ENCODE data around the gene RECQL5. TPM values are rescaled to one million over a fixed set of nuclear protein-coding genes. Genes with fewer than 3 reads are reported as not detected.

Gene RECQL5
- polyA plus RNA-seq, 4 donors, result 31.6 to 59.3 (median 46.1) TPM

Other genes with a start within 250 kb of the RECQL5 start
- gene TMEM94, start 210.5 kb downstream of the RECQL5 start, polyA plus RNA-seq (ENCODE audit: insufficient read length in 4 of 4), result 100 to 1,000 TPM in 1 of 4 donors, 10 to 100 TPM in 3; 69.8 to 118 (median 80.8) TPM
- 10 to 100 TPM; 28.5 to 35.0 (median 32.4) TPM for gene CASKIN2, start 151.6 kb downstream of the RECQL5 start, polyA plus RNA-seq (ENCODE audit: insufficient read length in 4 of 4)
- gene TSEN54, start 150.6 kb downstream of the RECQL5 start, polyA plus RNA-seq (ENCODE audit: insufficient read length in 4 of 4), result 10 to 100 TPM; 38.7 to 68.8 (median 55.0) TPM
- 100 to 1,000 TPM in 1 of 4 donors, 10 to 100 TPM in 3; 40.3 to 106 (median 77.2) TPM for gene LLGL2, start 141.5 kb downstream of the RECQL5 start, polyA plus RNA-seq (ENCODE audit: insufficient read length in 4 of 4)
- gene MYO15B, start 79.4 kb downstream of the RECQL5 start, polyA plus RNA-seq (ENCODE audit: insufficient read length in 4 of 4), result 100 to 1,000 TPM in 3 of 4 donors, 10 to 100 TPM in 1; 91.3 to 262 (median 168) TPM
- 1 to 10 TPM; 5.0 to 9.9 (median 6.5) TPM for gene SMIM5, start 33.7 kb downstream of the RECQL5 start, polyA plus RNA-seq (ENCODE audit: insufficient read length in 4 of 4)
- 100 to 1,000 TPM in 2 of 4 donors, 10 to 100 TPM in 2; 89.1 to 103 (median 97.9) TPM for gene SAP30BP, start 184 bp upstream of the RECQL5 start, polyA plus RNA-seq (ENCODE audit: insufficient read length in 4 of 4)
- 10 to 100 TPM; 11.3 to 16.5 (median 11.6) TPM for gene ITGB4, start 54.3 kb upstream of the RECQL5 start, polyA plus RNA-seq (ENCODE audit: insufficient read length in 4 of 4)
- gene GALK1, start 98.0 kb upstream of the RECQL5 start, polyA plus RNA-seq (ENCODE audit: insufficient read length in 4 of 4), result 10 to 100 TPM; 25.3 to 41.3 (median 32.1) TPM
- 10 to 100 TPM; 32.5 to 55.4 (median 44.9) TPM for gene UNK, start 117.7 kb upstream of the RECQL5 start, polyA plus RNA-seq (ENCODE audit: insufficient read length in 4 of 4)
- 1 to 10 TPM; 4.1 to 7.7 (median 5.7) TPM for gene UNC13D, start 177.2 kb upstream of the RECQL5 start, polyA plus RNA-seq (ENCODE audit: insufficient read length in 4 of 4)
- 10 to 100 TPM; 79.8 to 92.5 (median 84.8) TPM for gene WBP2, start 188.2 kb upstream of the RECQL5 start, polyA plus RNA-seq (ENCODE audit: insufficient read length in 4 of 4)
- gene TRIM47, start 211.4 kb upstream of the RECQL5 start, polyA plus RNA-seq (ENCODE audit: insufficient read length in 4 of 4), result 1 to 10 TPM; 5.6 to 7.5 (median 6.6) TPM
- gene TRIM65, start 229.8 kb upstream of the RECQL5 start, polyA plus RNA-seq (ENCODE audit: insufficient read length in 4 of 4), result 10 to 100 TPM; 12.2 to 19.6 (median 15.9) TPM
- 100 to 1,000 TPM in 2 of 4 donors, 10 to 100 TPM in 2; 72.9 to 113 (median 94.0) TPM for gene MRPL38, start 237.7 kb upstream of the RECQL5 start, polyA plus RNA-seq (ENCODE audit: insufficient read length in 4 of 4)

Data from left renal cortex interstitium (tissue), 4 donors.